HUES64 (cell line): ENCODE data around the gene EFTUD2.

Experiments
- H3K27ac ChIP-seq: 2 replicates; pipeline ENCODE4 v1.7.0; 2013; ENCODE audit warnings: low read depth, low read length, inconsistent platforms
- H3K27me3 ChIP-seq: 2 replicates; pipeline ENCODE4 v1.6.1; 2013; ENCODE audit warnings: mild to moderate bottlenecking, low read length; ENCODE audit not compliant: insufficient read depth
- H3K36me3 ChIP-seq: 2 replicates; pipeline ENCODE4 v1.6.1; 2013; ENCODE audit warnings: mild to moderate bottlenecking, low read length; ENCODE audit not compliant: insufficient read depth
- H3K4me1 ChIP-seq: 2 replicates; pipeline ENCODE4 v1.6.1; 2013; ENCODE audit warnings: mild to moderate bottlenecking, low read length, moderate library complexity; ENCODE audit not compliant: insufficient read depth
- H3K4me3 ChIP-seq: 2 replicates; pipeline ENCODE4 v1.5.1; 2013; ENCODE audit warnings: mild to moderate bottlenecking, low read length, moderate library complexity
- H3K9ac ChIP-seq: 2 replicates; pipeline ENCODE4 v1.6.1; 2013; ENCODE audit warnings: mild to moderate bottlenecking, low read depth, low read length
- H3K9me3 ChIP-seq: 2 replicates; pipeline ENCODE4 v1.6.1; 2013; ENCODE audit warnings: low read depth, low read length; ENCODE audit not compliant: insufficient read depth
- WGBS: fragments of 150-250, 120-280 bp; methylation state at CpG from one replicate; pipeline ENCODE4 v1.1.7; 2013; ENCODE audit warnings: missing lambda C conversion rate; 5-methylcytosine and 5-hydroxymethylcytosine counted together

EFTUD2 gene

DNA sequence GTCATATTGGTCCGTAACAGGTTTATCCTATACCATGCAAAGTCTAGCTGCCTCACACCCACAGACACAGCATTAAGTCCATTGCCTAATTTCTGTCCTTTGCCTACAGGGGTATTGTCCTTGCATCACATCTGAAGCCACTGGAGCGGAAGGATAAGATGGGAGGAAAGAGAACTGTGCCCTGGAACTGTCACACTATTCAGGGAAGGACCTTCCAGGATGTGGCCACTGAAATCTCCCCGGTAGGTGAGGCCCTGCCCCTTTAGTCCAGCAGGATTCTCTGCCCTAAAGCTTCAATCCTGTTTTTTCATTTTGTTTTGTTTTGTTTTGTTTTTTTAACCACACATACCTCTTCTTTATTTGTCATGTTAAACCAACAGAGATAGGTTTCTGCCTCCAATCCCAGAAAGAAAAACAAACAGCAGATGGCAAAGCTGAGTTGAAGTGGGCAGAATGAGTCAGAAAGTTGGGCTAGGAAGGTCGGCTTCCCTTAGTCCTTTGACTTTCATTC lies 2.2 kb upstream of the EFTUD2 start:
- Histone ChIP-seq H3K27me3 (no peaks in the 10 kb centered on the region), H3K4me3 (no peak overlapping the region), H3K9ac (no peak overlapping the region), H3K4me1 (0 out of 2 replicates have a peak, but pooled peaks cover 3% of the 10 kb centered on the region), H3K9me3 (no peaks in the 10 kb centered on the region), H3K36me3 (no peaks in the 10 kb centered on the region), H3K27ac (no peak overlapping the region)
- 85% methylated on average over 4 of the region's 4 CpGs for WGBS

DNA sequence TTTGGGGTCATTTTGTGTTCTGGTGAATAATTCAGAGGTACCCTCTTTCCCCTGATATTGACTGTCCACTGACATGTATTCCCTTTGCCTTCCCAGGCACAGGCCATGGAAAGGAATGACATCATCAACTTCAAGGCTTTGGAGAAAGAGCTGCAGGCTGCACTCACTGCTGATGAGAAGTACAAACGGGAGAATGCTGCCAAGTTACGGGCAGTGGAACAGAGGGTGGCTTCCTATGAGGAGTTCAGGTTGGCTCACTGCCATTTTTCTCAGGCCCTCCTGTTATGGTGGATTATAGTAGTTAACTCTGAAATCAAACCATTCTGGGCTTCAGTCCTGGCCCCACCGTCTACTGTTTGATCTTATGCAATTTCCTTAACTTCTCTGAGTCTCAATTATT lies 1.6 kb upstream of the EFTUD2 start:
- Histone ChIP-seq H3K27me3 (no peaks in the 10 kb centered on the region), H3K9ac (no peak overlapping the region), H3K36me3 (peaks cover 3% of the 10 kb centered on the region), H3K4me1 (0 out of 2 replicates have a peak, but pooled peaks cover 3% of the 10 kb centered on the region), H3K27ac (no peak overlapping the region), H3K9me3 (no peaks in the 10 kb centered on the region), H3K4me3 (no peak overlapping the region)
- WGBS: 87% methylated on average over 2 of the region's 3 CpGs

GRCh38 chr17:44898768-44899073 lies 524 bp downstream of the EFTUD2 start:
- no peaks in the 10 kb centered on the region for H3K4me1 ChIP-seq
- 1% methylated on average over 7 of the region's 7 CpGs for WGBS
- H3K27me3 ChIP-seq: no peaks in the 10 kb centered on the region
- peak overlapping the region; percentile 96 for H3K9ac ChIP-seq
- H3K36me3 ChIP-seq: peaks cover 21% of the 10 kb centered on the region
- H3K27ac ChIP-seq: peak overlapping the region; percentile 97
- H3K9me3 ChIP-seq: no peaks in the 10 kb centered on the region
- peak overlapping the region; percentile 98 for H3K4me3 ChIP-seq

DNA sequence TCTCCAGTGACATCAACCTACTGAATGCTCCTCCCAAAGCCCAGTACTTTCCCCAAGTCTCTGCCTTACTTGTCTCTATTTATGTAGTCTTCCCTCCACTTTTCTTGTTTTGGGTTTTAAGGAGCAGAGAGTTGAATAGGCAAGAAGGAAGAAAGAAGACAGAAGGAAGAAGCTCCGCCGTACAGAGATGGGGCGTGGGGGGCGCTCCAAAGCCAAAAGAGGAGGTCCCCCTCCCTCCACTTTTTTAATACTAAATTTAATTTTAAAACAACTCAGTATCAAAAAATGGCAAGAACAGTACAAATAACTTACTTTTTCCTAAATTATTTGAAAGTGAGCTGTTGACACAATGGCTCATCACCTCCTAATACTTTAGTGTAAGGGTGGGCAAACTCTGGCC lies 4.6 kb downstream of the EFTUD2 start:
- Histone ChIP-seq H3K9ac (no peak overlapping the region), H3K27me3 (no peaks in the 10 kb centered on the region), H3K36me3 (peaks cover 53% of the 10 kb centered on the region), H3K9me3 (no peaks in the 10 kb centered on the region), H3K27ac (no peak overlapping the region), H3K4me1 (no peaks in the 10 kb centered on the region), H3K4me3 (no peak overlapping the region)
- 96% methylated on average over 4 of the region's 4 CpGs for WGBS

- no peaks in the 10 kb centered on the region for H3K27me3 ChIP-seq
- peak overlapping the region; percentile 77; the same call in 1 of the 2 replicates for H3K27ac ChIP-seq
- no peak overlapping the region for H3K4me3 ChIP-seq
- no peaks in the 10 kb centered on the region for H3K9me3 ChIP-seq
- H3K4me1 ChIP-seq: no peaks in the 10 kb centered on the region
- peaks cover 65% of the 10 kb centered on the region for H3K36me3 ChIP-seq
- H3K9ac ChIP-seq: no peak overlapping the region
Measured at GRCh38 chr17:44892250-44892649, 7.0 kb downstream of the EFTUD2 start.

DNA sequence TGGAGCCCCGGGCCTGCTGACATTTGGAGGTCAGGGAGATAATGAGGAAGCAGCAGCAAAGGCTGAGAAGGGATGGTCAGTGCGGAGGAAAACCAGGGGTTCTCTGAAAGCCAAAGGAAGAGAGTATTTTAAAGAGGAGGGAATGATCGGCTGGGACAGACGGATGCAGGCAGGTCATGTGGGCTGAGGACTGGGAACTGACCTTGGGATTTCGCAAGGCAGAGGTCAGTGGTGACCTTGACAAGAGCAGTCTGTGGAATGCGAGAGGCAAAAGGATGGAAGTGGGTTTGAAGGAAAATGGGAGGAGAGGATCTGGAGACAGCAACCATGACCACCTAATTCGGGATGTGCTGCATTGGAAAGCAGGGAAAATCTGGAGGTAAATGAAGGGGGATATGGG lies 10.2 kb downstream of the EFTUD2 start:
- Histone ChIP-seq H3K9me3 (no peaks in the 10 kb centered on the region), H3K27me3 (no peaks in the 10 kb centered on the region), H3K4me3 (no peak overlapping the region), H3K9ac (no peak overlapping the region), H3K27ac (no peak overlapping the region), H3K4me1 (no peaks in the 10 kb centered on the region), H3K36me3 (peaks cover 79% of the 10 kb centered on the region)
- 93% methylated on average over 7 of the region's 7 CpGs for WGBS

DNA sequence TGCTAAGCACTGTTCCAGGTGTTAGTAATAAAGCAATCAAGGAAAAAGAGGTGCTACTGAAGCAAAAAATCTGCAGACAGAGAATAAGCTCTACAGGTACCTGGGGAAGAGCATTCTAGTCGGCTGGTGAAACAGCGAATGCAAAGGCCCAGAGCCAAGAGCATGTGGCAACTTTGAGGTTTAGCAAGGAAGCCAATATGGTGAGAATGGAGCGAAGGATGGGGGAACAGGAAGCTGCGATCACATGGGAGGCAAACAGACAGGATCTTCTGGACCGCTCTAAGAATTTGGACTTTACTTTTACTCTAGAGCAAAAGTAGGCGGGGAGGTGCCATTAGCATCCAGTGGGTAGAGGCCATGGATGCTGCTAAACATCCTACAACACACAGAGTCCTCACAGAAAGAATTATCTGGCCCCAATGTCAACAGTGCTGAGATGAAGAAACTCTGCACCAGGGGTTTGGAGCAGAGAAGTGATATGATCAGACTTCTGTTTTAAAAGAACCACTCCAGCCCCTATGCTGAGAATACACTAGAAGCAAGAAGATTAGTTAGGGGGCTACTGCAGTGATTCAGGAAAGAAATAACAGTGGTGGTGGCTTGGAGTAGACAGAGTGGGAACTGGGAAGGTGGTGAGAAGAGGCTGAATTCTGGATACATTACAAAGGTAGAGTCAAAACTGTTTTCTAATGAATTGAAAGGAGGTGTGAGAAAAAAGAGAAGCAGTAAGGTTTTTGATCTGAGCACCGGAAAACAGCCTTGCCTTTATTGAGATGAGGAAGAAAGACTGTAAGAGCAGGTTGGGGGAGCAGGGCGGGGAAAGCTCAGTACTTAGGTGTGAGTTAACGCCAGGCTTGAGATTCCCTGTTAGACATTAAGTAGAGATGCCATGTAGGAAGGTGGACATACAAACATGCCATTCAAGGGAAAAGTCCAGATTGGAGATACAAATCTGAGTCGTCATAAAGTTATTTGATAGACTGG lies 11.0 kb downstream of the EFTUD2 start:
- no peaks in the 10 kb centered on the region for H3K27me3 ChIP-seq
- H3K27ac ChIP-seq: no peak overlapping the region
- 93% methylated on average over 10 of the region's 10 CpGs for WGBS
- H3K36me3 ChIP-seq: peaks cover 80% of the 10 kb centered on the region
- H3K9me3 ChIP-seq: no peaks in the 10 kb centered on the region
- H3K9ac ChIP-seq: no peak overlapping the region
- H3K4me1 ChIP-seq: no peaks in the 10 kb centered on the region
- no peak overlapping the region for H3K4me3 ChIP-seq

GRCh38 chr17:44887016-44887415 lies 12.2 kb downstream of the EFTUD2 start:
- no peaks in the 10 kb centered on the region for H3K4me1 ChIP-seq
- H3K36me3 ChIP-seq: peaks cover 81% of the 10 kb centered on the region
- H3K9ac ChIP-seq: no peak overlapping the region
- H3K27ac ChIP-seq: no peak overlapping the region
- H3K4me3 ChIP-seq: no peak overlapping the region
- H3K27me3 ChIP-seq: no peaks in the 10 kb centered on the region
- 91% methylated on average over 1 of the region's 1 CpG for WGBS
- no peaks in the 10 kb centered on the region for H3K9me3 ChIP-seq

- 95% methylated on average over 2 of the region's 2 CpGs for WGBS
- no peak overlapping the region for H3K4me3 ChIP-seq
- H3K4me1 ChIP-seq: no peaks in the 10 kb centered on the region
- no peak overlapping the region for H3K27ac ChIP-seq
- no peaks in the 10 kb centered on the region for H3K27me3 ChIP-seq
- peaks cover 86% of the 10 kb centered on the region for H3K36me3 ChIP-seq
- no peaks in the 10 kb centered on the region for H3K9me3 ChIP-seq
- no peak overlapping the region for H3K9ac ChIP-seq
Measured at GRCh38 chr17:44884941-44885340, 14.3 kb downstream of the EFTUD2 start.

DNA sequence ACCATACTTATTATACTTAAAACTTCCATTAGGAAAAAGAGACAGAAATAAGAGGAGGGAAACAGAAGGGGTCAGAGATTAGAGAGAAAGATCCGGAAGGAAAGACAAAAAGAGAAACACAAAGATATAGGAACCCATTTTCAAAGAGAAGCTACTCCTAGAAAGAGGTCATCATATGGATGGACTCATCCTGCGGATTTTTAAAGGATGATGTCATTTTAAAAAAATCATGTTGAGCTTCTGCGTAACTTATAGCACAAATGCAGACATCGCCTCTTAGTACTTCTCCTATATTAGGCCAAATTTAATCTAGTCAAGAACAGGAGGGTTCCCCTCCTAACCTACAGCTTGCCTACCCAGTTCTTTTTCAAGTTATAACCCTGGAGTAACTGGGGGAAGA lies 18.1 kb downstream of the EFTUD2 start:
- no peak overlapping the region for H3K27ac ChIP-seq
- H3K36me3 ChIP-seq: peaks cover 94% of the 10 kb centered on the region
- H3K27me3 ChIP-seq: no peaks in the 10 kb centered on the region
- no peaks in the 10 kb centered on the region for H3K9me3 ChIP-seq
- H3K4me3 ChIP-seq: no peak overlapping the region
- H3K4me1 ChIP-seq: no peaks in the 10 kb centered on the region
- no peak overlapping the region for H3K9ac ChIP-seq
- 95% methylated on average over 4 of the region's 4 CpGs for WGBS

GRCh38 chr17:44880062-44880461 lies 19.2 kb downstream of the EFTUD2 start:
- Histone ChIP-seq H3K4me1 (no peaks in the 10 kb centered on the region), H3K27ac (no peak overlapping the region), H3K36me3 (peaks cover 91% of the 10 kb centered on the region), H3K9me3 (no peaks in the 10 kb centered on the region), H3K27me3 (no peaks in the 10 kb centered on the region), H3K9ac (no peak overlapping the region), H3K4me3 (no peak overlapping the region)
- WGBS: 97% methylated on average over 2 of the region's 2 CpGs
